ENCODE results near the gene GPR146. TPM values are rescaled to one million over a fixed set of nuclear protein-coding genes. Genes with fewer than 3 reads are reported as not detected.

The GPR146 gene
- total RNA-seq, 1 donor from 2014 or later, result 54.1 TPM

- DNase-seq (ENCODE audit: low spot score), result no peak
Observed at GRCh38 chr7:1090686-1091643, 46.6 kb downstream of the GPR146 start.

- no peak for DNase-seq (ENCODE audit: low spot score)
Observed at GRCh38 chr7:1091644-1092027, 47.3 kb downstream of the GPR146 start.

GRCh38 chr7:1092161-1092632 is 47.9 kb downstream of the GPR146 start:
- no peak for DNase-seq (ENCODE audit: low spot score)

GRCh38 chr7:1092806-1093501 is 48.6 kb downstream of the GPR146 start:
- DNase-seq (ENCODE audit: low spot score), result no peak

- DNase-seq (ENCODE audit: low spot score), result no peak
Observed at GRCh38 chr7:1093502-1093843, 49.1 kb downstream of the GPR146 start.

- no peak for DNase-seq (ENCODE audit: low spot score)
Observed at GRCh38 chr7:1093916-1094508, 49.7 kb downstream of the GPR146 start.

- no peak for DNase-seq (ENCODE audit: low spot score)
Observed at GRCh38 chr7:1094870-1095269, 50.5 kb downstream of the GPR146 start.

GRCh38 chr7:1095621-1096155 is 51.3 kb downstream of the GPR146 start:
- no peak for DNase-seq (ENCODE audit: low spot score)

- DNase-seq (ENCODE audit: low spot score), result no peak
Observed at GRCh38 chr7:1096156-1097119, 52.1 kb downstream of the GPR146 start.

- DNase-seq (ENCODE audit: low spot score), result no peak
Observed at GRCh38 chr7:1097120-1097504, 52.8 kb downstream of the GPR146 start.

GRCh38 chr7:1098243-1099153 is 54.2 kb downstream of the GPR146 start:
- DNase-seq (ENCODE audit: low spot score), result no peak

GRCh38 chr7:1099154-1099542 is 54.8 kb downstream of the GPR146 start:
- DNase-seq (ENCODE audit: low spot score), result no peak

GRCh38 chr7:1099637-1100036 is 55.3 kb downstream of the GPR146 start:
- no peak for DNase-seq (ENCODE audit: low spot score)

GRCh38 chr7:1100386-1100785 is 56.0 kb downstream of the GPR146 start:
- DNase-seq (ENCODE audit: low spot score), result no peak

GRCh38 chr7:1100834-1101562 is 56.7 kb downstream of the GPR146 start:
- no peak for DNase-seq (ENCODE audit: low spot score)

- no peak for DNase-seq (ENCODE audit: low spot score)
Observed at GRCh38 chr7:1101563-1102431, 57.5 kb downstream of the GPR146 start.

- no peak for DNase-seq (ENCODE audit: low spot score)
Observed at GRCh38 chr7:1103009-1103788, 58.9 kb downstream of the GPR146 start.
